H1 (cell line): Measurements from ENCODE around the gene CNOT1. TPM values are rescaled to one million over a fixed set of nuclear protein-coding genes. Genes with fewer than 3 reads are reported as not detected.

Experiments used
- CTCF ChIA-PET: fragments of 300-600 bp; sonication (Branson Sonifier 250); formaldehyde crosslinking; loops from one replicate; lab custom pipeline; 2021; ENCODE audit not compliant: partially characterized antibody; lab: Charles Lee
- POLR2A ChIA-PET: fragments of 300-600 bp; sonication (Branson Sonifier 250); formaldehyde crosslinking; loops from one replicate; lab custom pipeline; 2021; ENCODE audit warnings: inconsistent platforms; ENCODE audit not compliant: partially characterized antibody; lab: Charles Lee
- DNase-seq, 2 experiments: peaks; one replicate each; pipeline versions ENCODE4 v3.0.0 to v3.0.0-alpha.2; 2010 to 2022; ENCODE audit warnings: low spot score in 2 of 2, low read depth in 1 of 2, mixed read lengths in 1 of 2
- FAIRE-seq: peaks from 2 replicates; lab custom pipeline; 2011; peaks lifted over from hg19 to GRCh38; lab: Jason Lieb, UNC
- H2AFZ ChIP-seq: 2 replicates; pipeline ENCODE4 v1.8.1; 2012; ENCODE audit warnings: low read length, inconsistent platforms
- H2AK5ac ChIP-seq: 2 replicates; pipeline ENCODE4 v1.6.1; 2013; ENCODE audit warnings: low read depth, low read length
- H2BK120ac ChIP-seq: replicated peaks from 2 replicates; pipeline ENCODE3; 2013; ENCODE audit warnings: low read depth, low read length, inconsistent platforms
- H2BK12ac ChIP-seq: 2 replicates; pipeline ENCODE4 v1.6.1; 2013; ENCODE audit warnings: low read depth, low read length
- H2BK15ac ChIP-seq: 2 replicates; pipeline ENCODE4 v1.6.1; 2013; ENCODE audit warnings: low read length
- H2BK20ac ChIP-seq: 2 replicates; pipeline ENCODE4 v1.6.1; 2013; ENCODE audit warnings: low read length
- H2BK5ac ChIP-seq: 2 replicates; pipeline ENCODE4 v1.6.1; 2013; ENCODE audit warnings: low read depth, low read length
- H3K14ac ChIP-seq: 2 replicates; pipeline ENCODE4 v1.6.1; 2013; ENCODE audit warnings: inconsistent platforms; ENCODE audit not compliant: insufficient read length
- H3K18ac ChIP-seq: 2 replicates; pipeline ENCODE4 v1.6.1; 2013; ENCODE audit warnings: low read length; ENCODE audit errors: extremely low read depth
- H3K23ac ChIP-seq: 2 replicates; pipeline ENCODE4 v1.6.1; 2013; ENCODE audit warnings: inconsistent platforms; ENCODE audit not compliant: insufficient read length
- H3K23me2 ChIP-seq: 2 replicates; pipeline ENCODE4 v1.6.1; 2013; ENCODE audit warnings: low read depth, low read length
- H3K27ac ChIP-seq: 2 replicates; pipeline ENCODE4 v1.6.1; 2011; ENCODE audit warnings: low read depth, low read length, inconsistent platforms
- H3K27me3 ChIP-seq, 4 experiments: replicated peaks in 1 of 4; 1 replicate in 1 of 4; 2 replicates in 3 of 4; pipeline versions ENCODE4 v1.6.1 to v1.8.1; 2011 to 2013; ENCODE audit warnings: low read length in 3 of 4, mild to moderate bottlenecking in 3 of 4, inconsistent platforms in 2 of 4, mixed read lengths in 2 of 4, moderate library complexity in 1 of 4; ENCODE audit not compliant: control insufficient read depth in 3 of 4, insufficient read depth in 3 of 4; ENCODE audit errors: extremely low read depth in 1 of 4
- H3K36me3 ChIP-seq, 4 experiments: 2 replicates each; pipeline versions ENCODE4 v1.6.1 to v1.8.1; 2011 to 2013; ENCODE audit warnings: mild to moderate bottlenecking in 4 of 4, low read length in 3 of 4, moderate library complexity in 2 of 4, control low read depth in 1 of 4, inconsistent platforms in 1 of 4; ENCODE audit not compliant: insufficient read depth in 4 of 4, control insufficient read depth in 2 of 4
- H3K4ac ChIP-seq: replicated peaks from 2 replicates; pipeline ENCODE3; 2013; ENCODE audit warnings: low read length, low read depth, mixed read lengths, inconsistent platforms; ENCODE audit not compliant: insufficient read length
- H3K4me1 ChIP-seq, 4 experiments: replicated peaks in 1 of 4; 1 replicate in 1 of 4; 2 replicates in 3 of 4; pipeline versions ENCODE4 v1.6.1 to v1.8.1; 2011 to 2013; ENCODE audit warnings: low read length in 3 of 4, inconsistent platforms in 2 of 4, mixed read lengths in 1 of 4; ENCODE audit not compliant: insufficient read depth in 4 of 4, control insufficient read depth in 3 of 4
- H3K4me2 ChIP-seq, 2 experiments: 2 replicates each; pipeline versions ENCODE4 v1.6.1 to v1.8.1; 2011 to 2013; ENCODE audit warnings: low read depth in 2 of 2, low read length in 2 of 2, control low read depth in 1 of 2, inconsistent platforms in 1 of 2, mild to moderate bottlenecking in 1 of 2; ENCODE audit not compliant: insufficient read depth in 1 of 2
- H3K4me3 ChIP-seq, 4 experiments: fragments of 200-600, 300-600 bp in 1 of 4; sonication (generic), shearing (Covaris generic), sonication (Bioruptor Twin) in 1 of 4; 2 replicates each; pipeline versions ENCODE4 v1.5.1 to v1.8.1; 2011 to 2016; ENCODE audit warnings: low read length in 4 of 4, low read depth in 3 of 4, control low read depth in 2 of 4, inconsistent platforms in 2 of 4, mild to moderate bottlenecking in 2 of 4, mixed read lengths in 1 of 4, moderate library complexity in 1 of 4; ENCODE audit not compliant: insufficient read depth in 2 of 4; ENCODE audit errors: extremely low read depth in 1 of 4
- H3K56ac ChIP-seq: replicated peaks from 2 replicates; pipeline ENCODE3; 2013; ENCODE audit warnings: low read depth, mild to moderate bottlenecking, mixed read lengths, low read length, inconsistent platforms; ENCODE audit not compliant: insufficient read length
- H3K79me1 ChIP-seq: 2 replicates; pipeline ENCODE4 v1.6.1; 2013; ENCODE audit warnings: low read depth, low read length, control low read depth
- H3K79me2 ChIP-seq, 2 experiments: 2 replicates each; pipeline versions ENCODE4 v1.6.1 to v1.8.1; 2012 to 2013; ENCODE audit warnings: low read length in 2 of 2, mild to moderate bottlenecking in 2 of 2, inconsistent platforms in 1 of 2; ENCODE audit not compliant: insufficient read depth in 2 of 2, control insufficient read depth in 1 of 2
- H3K9ac ChIP-seq, 4 experiments: replicated peaks in 1 of 4; 1 replicate in 1 of 4; 2 replicates in 3 of 4; pipeline versions ENCODE4 v1.6.1 to v1.8.1; 2011 to 2013; ENCODE audit warnings: low read depth in 3 of 4, low read length in 3 of 4, control low read depth in 2 of 4, mild to moderate bottlenecking in 2 of 4, moderate library complexity in 2 of 4, inconsistent platforms in 1 of 4; ENCODE audit errors: extremely low read depth in 1 of 4
- H3K9me3 ChIP-seq, 2 experiments: 2 replicates each; pipeline versions ENCODE4 v1.6.1 to v1.8.1; 2012 to 2013; ENCODE audit warnings: mild to moderate bottlenecking in 2 of 2, moderate library complexity in 2 of 2, control low read depth in 1 of 2, inconsistent platforms in 1 of 2, low read depth in 1 of 2, low read length in 1 of 2, mixed read lengths in 1 of 2; ENCODE audit not compliant: insufficient read depth in 2 of 2
- H4K20me1 ChIP-seq, 2 experiments: replicated peaks in 1 of 2; 2 replicates each; pipeline versions ENCODE3 to v1.8.1; 2011 to 2013; ENCODE audit warnings: inconsistent platforms in 2 of 2, low read length in 2 of 2, mild to moderate bottlenecking in 1 of 2; ENCODE audit not compliant: insufficient read depth in 2 of 2, control insufficient read depth in 1 of 2
- H4K5ac ChIP-seq: 2 replicates; pipeline ENCODE4 v1.6.1; 2013; ENCODE audit warnings: low read length, low read depth, mixed read lengths, inconsistent platforms; ENCODE audit not compliant: insufficient read length
- H4K8ac ChIP-seq: 2 replicates; pipeline ENCODE4 v1.8.0; 2013; ENCODE audit warnings: mild to moderate bottlenecking, moderate library complexity, low read length, inconsistent platforms; ENCODE audit not compliant: insufficient read depth; ENCODE audit errors: extremely low read depth
- H4K91ac ChIP-seq: replicated peaks from 2 replicates; pipeline ENCODE3; 2013; ENCODE audit warnings: low read length, mixed read lengths, inconsistent platforms; ENCODE audit not compliant: insufficient read length
- BRCA1 ChIP-seq: IDR thresholded peaks from 2 replicates; pipeline ENCODE4 v1.6.1; 2012; ENCODE audit warnings: low read depth, low read length, improper control_type of control experiment
- CBX5 ChIP-seq: fragments of 300-800, 300-1000 bp; sonication (generic); IDR thresholded peaks from 2 replicates; pipeline ENCODE4 v1.7.1; 2016; ENCODE audit warnings: antibody characterized with exemption, low read length, low read depth
- CBX8 ChIP-seq: fragments of 300-800, 300-1000 bp; sonication (generic); IDR thresholded peaks from 2 replicates; pipeline ENCODE4 v1.7.1; 2016; ENCODE audit warnings: low read depth, low read length, borderline replicate concordance
- EZH2 ChIP-seq: fragments of 200-600 bp; sonication (generic); IDR thresholded peaks from 2 replicates; pipeline ENCODE4 v1.7.1; 2012; ENCODE audit warnings: low read depth, mild to moderate bottlenecking, moderate library complexity, low read length, inconsistent platforms; ENCODE audit not compliant: severe bottlenecking
- GTF2F1 ChIP-seq: IDR thresholded peaks from 2 replicates; pipeline ENCODE4 v1.6.1; 2012; ENCODE audit warnings: low read depth, low read length, improper control_type of control experiment, borderline replicate concordance
- HDAC2 ChIP-seq, 2 experiments: fragments of 300-600 bp in 1 of 2; sonication (generic) in 1 of 2; IDR thresholded peaks; 2 replicates each; pipeline ENCODE4 v1.6.1; 2011 to 2012; ENCODE audit warnings: low read depth in 2 of 2, low read length in 2 of 2, mild to moderate bottlenecking in 2 of 2, moderate library complexity in 2 of 2, borderline replicate concordance in 1 of 2, inconsistent platforms in 1 of 2
- KDM1A ChIP-seq: fragments of 200-600, 300-600 bp; sonication (generic); IDR thresholded peaks from 2 replicates; pipeline ENCODE4 v1.7.1; 2016; ENCODE audit warnings: mild to moderate bottlenecking, low read length, borderline replicate concordance
- NRF1 ChIP-seq: IDR thresholded peaks from 2 replicates; pipeline ENCODE4 v1.6.1; 2011; ENCODE audit warnings: mild to moderate bottlenecking, low read depth, low read length, improper control_type of control experiment
- POU5F1 ChIP-seq: IDR thresholded peaks from 2 replicates; pipeline ENCODE4 v1.6.1; 2011; ENCODE audit warnings: low read depth, mild to moderate bottlenecking, low read length, moderate library complexity
- RBBP5 ChIP-seq: IDR thresholded peaks from 2 replicates; pipeline ENCODE4 v1.7.1; 2012; ENCODE audit warnings: low read depth, mild to moderate bottlenecking, inconsistent platforms, low read length, moderate library complexity, borderline replicate concordance
- RXRA ChIP-seq: IDR thresholded peaks from 2 replicates; pipeline ENCODE4 v1.6.1; 2011; ENCODE audit warnings: low read depth, mild to moderate bottlenecking, low read length, moderate library complexity; ENCODE audit not compliant: insufficient read depth
- SUZ12 ChIP-seq: fragments of 200-600 bp; sonication (generic); IDR thresholded peaks from 2 replicates; pipeline ENCODE4 v1.6.1; 2012; ENCODE audit warnings: mild to moderate bottlenecking, inconsistent platforms, low read length, moderate library complexity, mixed read lengths
- TAF1 ChIP-seq: IDR thresholded peaks from 2 replicates; pipeline ENCODE4 v1.6.1; 2011; ENCODE audit warnings: mild to moderate bottlenecking, low read depth, low read length
- YY1 ChIP-seq: IDR thresholded peaks from 2 replicates; pipeline ENCODE4 v1.6.1; 2011; ENCODE audit warnings: low read depth, mild to moderate bottlenecking, low read length
- WGBS, 2 experiments: shearing (Covaris generic) in 1 of 2; methylation state at CpG; one replicate each; pipeline versions ENCODE4 v1.1.6 to v1.1.7; 2013 to 2015; ENCODE audit warnings: low lambda C conversion rate in 2 of 2, mixed read lengths in 2 of 2, inconsistent platforms in 1 of 2, low coverage in 1 of 2, missing lambda C conversion rate in 1 of 2; ENCODE audit not compliant: insufficient replicate concordance in 2 of 2, insufficient coverage in 1 of 2, insufficient read length in 1 of 2; ENCODE audit errors: extremely low coverage in 1 of 2, missing lambda C conversion rate in 1 of 2; 5-methylcytosine and 5-hydroxymethylcytosine counted together
- polyA plus RNA-seq, 7 experiments: library from polyadenylated mRNA; depleted of rRNA in 3 of 7; stranded (reverse) in 5 of 7; unstranded in 2 of 7; fragments of >200 nt in 5 of 7; fragments of 200-250 nt in 2 of 7; gene quantifications; 1 replicate in 5 of 7; 2 replicates in 1 of 7; 4 replicates in 1 of 7; pipeline versions ENCODE4 v1.2.1 to v1.2.3, GENCODE V29; 2011 to 2013; ENCODE audit warnings: missing spikeins in 2 of 7, mixed read lengths in 2 of 7
- total RNA-seq: library from RNA; stranded (reverse); fragmentation: NEBNext Ultra II Directional; extraction: Animal tissue kit (Norgen Biotek cat#: 25700); gene quantifications from 2 replicates; pipeline ENCODE4 v1.2.1, GENCODE V29; 2021

The CNOT1 gene
- total and polyA plus RNA-seq, 2 of the 8 experiments (the other 6 are each of a cell fraction or from before 2014, with no cell fraction given), result 306 to 319 TPM

DNA sequence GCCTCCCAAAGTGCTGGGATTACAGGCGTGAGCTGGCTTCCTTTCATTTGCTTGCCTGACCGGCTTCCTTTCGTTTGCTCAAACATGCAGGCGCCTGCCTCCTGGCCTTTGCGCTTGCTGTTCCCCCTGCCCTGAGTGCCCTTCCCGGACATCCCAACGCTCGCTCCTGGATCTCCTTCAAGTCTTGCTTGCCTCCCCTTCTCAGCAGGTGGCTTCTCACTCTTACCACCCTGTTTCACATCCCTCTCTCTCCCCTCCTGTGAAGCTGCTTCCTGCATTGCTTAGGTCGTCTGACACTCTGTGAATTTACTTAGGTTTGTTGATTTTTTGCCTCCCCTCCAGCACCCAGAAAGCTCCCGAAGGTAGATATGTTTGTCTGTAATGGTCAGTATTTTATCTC is 155.3 kb downstream of the CNOT1 start:
- Histone ChIP-seq H2BK20ac (no peak overlapping the region), H3K27ac (no peak overlapping the region), H3K27me3 (no peaks in the 10 kb centered on the region), H3K4me2 (no peak overlapping the region), H4K91ac (peak overlapping the region; percentile 35), H2AFZ (no peak overlapping the region), H4K20me1 (no peaks in the 10 kb centered on the region), H4K8ac (no peak overlapping the region), H2BK12ac (no peak overlapping the region), H3K4ac (peak overlapping the region; percentile 44), H2BK15ac (no peak overlapping the region), H3K79me1 (no peaks in the 10 kb centered on the region), H3K23me2 (no peaks in the 10 kb centered on the region), H3K4me1 (peaks cover 7 to 12% (median 10%) of the 10 kb centered on the region in 4 experiments; a peak in 5 of 7 replicates), H3K18ac (no peak overlapping the region), H2BK120ac (no peak overlapping the region), H3K79me2 (no peaks in the 10 kb centered on the region), H3K9me3 (no peaks in the 10 kb centered on the region), H3K4me3 (no peak overlapping the region), H3K9ac (no peak overlapping the region), H3K56ac (no peak overlapping the region), H3K23ac (no peak overlapping the region), H2BK5ac (no peak overlapping the region), H2AK5ac (no peak overlapping the region), H3K36me3 (no peaks in the 10 kb centered on the region), H3K14ac (no peak overlapping the region), H4K5ac (no peak overlapping the region)
- no peak for DNase-seq
- ChIA-PET POLR2A (no interaction called here), CTCF (interaction anchor here (1.2 to 2.4 kb wide), 5 partner anchors 9 to 137 kb away, joined by 3 to 9 read pairs (median 4); no protein-coding TSS in a partner anchor)
- FAIRE-seq, result no peak
- 82% methylated on average over 10 of the region's 10 CpGs; no CpG with 5 or more reads in 1 of the 2 experiments for WGBS, 2 experiments
- no peak for TF ChIP-seq POU5F1
- TF ChIP-seq YY1, result no peak
- TF ChIP-seq BRCA1, result no peak
- no peak for TF ChIP-seq RXRA
- no peak for TF ChIP-seq RBBP5
- TF ChIP-seq SUZ12, result no peak
- no peak for TF ChIP-seq NRF1
- no peak for TF ChIP-seq HDAC2 (IDR thresholded peaks at IDR 0.05; ENCODE audit: borderline replicate concordance in 1 of 2, low read depth in 2 of 2, low read length in 2 of 2)
- TF ChIP-seq CBX5, result no peak
- TF ChIP-seq GTF2F1, result no peak
- no peak for TF ChIP-seq CBX8
- TF ChIP-seq TAF1, result no peak
- TF ChIP-seq EZH2, result no peak
- no peak for TF ChIP-seq KDM1A
